CD4-positive, alpha-beta T cell treated with Interleukin-2 at 100 ng/mL for 4 hours (primary cell): ENCODE data around the gene SLC25A24.

Source experiments
- DNase-seq: peaks from one replicate; pipeline ENCODE4 v3.0.0-alpha.2; 2020; ENCODE audit warnings: low spot score

SLC25A24 gene

GRCh38 chr1:108097018-108097417 lies 103.1 kb downstream of the SLC25A24 start:
- no peak for DNase-seq

DNA sequence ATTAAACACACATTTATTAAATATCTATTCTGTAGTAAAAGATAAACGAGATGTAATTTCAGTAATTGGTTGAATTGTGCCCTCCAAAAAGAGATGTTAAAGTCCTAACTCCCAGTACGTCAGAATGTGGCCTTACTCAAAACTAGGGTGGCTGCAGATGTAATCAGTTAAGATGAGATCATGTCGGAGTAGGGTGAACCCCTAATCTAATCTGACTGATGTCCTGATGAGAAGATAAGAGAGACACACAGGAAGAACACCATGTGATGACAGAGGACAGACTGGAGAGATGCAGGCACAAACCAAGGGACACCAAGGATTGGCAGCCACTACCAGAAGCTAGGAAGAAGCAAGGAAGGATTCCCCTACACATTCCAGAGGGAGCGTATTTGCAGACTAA lies 104.1 kb downstream of the SLC25A24 start:
- no peak for DNase-seq

GRCh38 chr1:108089477-108089876 lies 110.7 kb downstream of the SLC25A24 start:
- DNase-seq, result no peak

- no peak for DNase-seq
Observed at GRCh38 chr1:108085628-108086027, 114.5 kb downstream of the SLC25A24 start.

DNA sequence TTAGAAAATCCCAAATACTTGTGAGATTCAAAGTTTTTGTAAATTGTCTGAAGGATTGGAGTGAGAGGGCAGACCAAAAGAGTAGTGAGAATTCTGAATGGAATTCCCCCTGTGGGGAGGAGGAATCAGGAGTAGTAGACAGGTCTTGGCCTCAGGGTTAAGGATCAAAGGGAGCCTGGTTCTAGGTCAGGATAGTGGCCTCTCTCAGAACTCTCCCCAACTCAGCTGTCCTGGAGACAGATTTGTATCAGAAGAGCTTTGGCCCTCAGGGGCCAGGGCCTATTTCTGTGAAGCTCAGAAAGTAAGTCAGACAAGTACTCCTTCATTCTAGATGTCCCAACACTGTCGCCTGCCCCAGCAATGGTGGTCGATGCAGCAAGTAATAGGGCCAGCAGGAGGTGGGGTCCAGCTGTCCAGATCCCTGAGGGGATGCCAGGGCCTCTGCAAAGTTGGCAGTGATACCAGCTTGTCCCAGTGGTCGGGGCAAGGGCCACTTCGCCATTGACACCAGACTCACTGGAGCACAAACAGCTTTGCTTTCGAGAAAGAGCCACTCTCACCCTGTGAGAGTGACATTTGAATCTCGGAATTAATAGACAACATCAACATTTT lies 115.2 kb downstream of the SLC25A24 start:
- no peak for DNase-seq
